Left renal cortex interstitium (tissue), 4 donors: Measurements from ENCODE around the gene MAPKAP1. TPM values are rescaled to one million over a fixed set of nuclear protein-coding genes. Genes with fewer than 3 reads are reported as not detected.

Experiments used
- DNase-seq, 4 donors: peaks; one replicate each; pipeline ENCODE4 v3.0.0-alpha.2; 2013; ENCODE audit warnings: low read depth in 4 of 4, low spot score in 2 of 4, missing footprints in 1 of 4
- polyA plus RNA-seq, 4 donors: library from polyadenylated mRNA; unstranded; fragments of 120-200 nt; gene quantifications; one replicate each; pipeline ENCODE4 v1.2.1, GENCODE V29; 2013; ENCODE audit not compliant: insufficient read length in 4 of 4

The MAPKAP1 gene
- polyA plus RNA-seq, 4 donors = 59.0 to 82.9 (median 76.7) TPM

- no peak for DNase-seq
Measured at GRCh38 chr9:125439434-125440272, 267.4 kb downstream of the MAPKAP1 start.

GRCh38 chr9:125438506-125439433 is 268.2 kb downstream of the MAPKAP1 start:
- no peak for DNase-seq

- peak in 2 of 4 donors; percentile 39 to 45 for DNase-seq
Measured at GRCh38 chr9:125437771-125438221, 269.2 kb downstream of the MAPKAP1 start.

- no peak for DNase-seq
Measured at GRCh38 chr9:125436613-125437443, 270.2 kb downstream of the MAPKAP1 start.

- DNase-seq = no peak
Measured at GRCh38 chr9:125435776-125436612, 271.0 kb downstream of the MAPKAP1 start.

- DNase-seq = no peak
Measured at GRCh38 chr9:125434986-125435775, 271.8 kb downstream of the MAPKAP1 start.

- DNase-seq = no peak
Measured at GRCh38 chr9:125433461-125434011, 273.5 kb downstream of the MAPKAP1 start.

GRCh38 chr9:125432715-125433385 is 274.2 kb downstream of the MAPKAP1 start:
- no peak for DNase-seq

- no peak for DNase-seq
Measured at GRCh38 chr9:125431741-125432271, 275.2 kb downstream of the MAPKAP1 start.

- DNase-seq = no peak
Measured at GRCh38 chr9:125431012-125431305, 276.0 kb downstream of the MAPKAP1 start.

GRCh38 chr9:125430161-125431011 is 276.6 kb downstream of the MAPKAP1 start:
- DNase-seq = no peak

GRCh38 chr9:125429476-125430160 is 277.4 kb downstream of the MAPKAP1 start:
- DNase-seq = no peak

- DNase-seq = peak in 1 of 4 donors; percentile 37
Measured at GRCh38 chr9:125428902-125429467, 278.0 kb downstream of the MAPKAP1 start.

- DNase-seq = no peak
Measured at GRCh38 chr9:125428060-125428901, 278.7 kb downstream of the MAPKAP1 start.

- no peak for DNase-seq
Measured at GRCh38 chr9:125427556-125427955, 279.5 kb downstream of the MAPKAP1 start.
